HEK293 (cell line): ENCODE results near the gene NISCH.

ENCODE experiments used
- MZF1 ChIP-seq: fragments of 450-650 bp; formaldehyde crosslinking; IDR thresholded peaks from 2 replicates; pipeline ENCODE4 v1.5.1; 2017; ENCODE audit warnings: missing biosample characterization, missing genetic modification characterization, borderline replicate concordance
- PBX3 ChIP-seq: sonication (generic); formaldehyde crosslinking; IDR thresholded peaks from 2 replicates; pipeline ENCODE4 v1.8.1; 2022; ENCODE audit warnings: mild to moderate bottlenecking, moderate library complexity, missing genetic modification reagents
- PRDM10 ChIP-seq: fragments of 450-650 bp; formaldehyde crosslinking; IDR thresholded peaks from 2 replicates; pipeline ENCODE4 v1.5.1; 2016; ENCODE audit warnings: missing biosample characterization, missing genetic modification characterization
- REST ChIP-seq: fragments of 450-650 bp; formaldehyde crosslinking; IDR thresholded peaks from 2 replicates; pipeline ENCODE4 v1.5.1; 2016; ENCODE audit warnings: missing biosample characterization, missing genetic modification characterization
- SCRT1 ChIP-seq: fragments of 450-650 bp; formaldehyde crosslinking; IDR thresholded peaks from 2 replicates; pipeline ENCODE4 v1.5.1; 2016; ENCODE audit warnings: missing biosample characterization, missing genetic modification characterization, borderline replicate concordance
- ZBTB11 ChIP-seq: fragments of 450-650 bp; formaldehyde crosslinking; conservative IDR thresholded peaks from 2 replicates; pipeline ENCODE4 v1.5.1; 2016; ENCODE audit warnings: low read depth, missing biosample characterization, missing genetic modification characterization
- ZBTB17 ChIP-seq: fragments of 450-650 bp; formaldehyde crosslinking; IDR thresholded peaks from 2 replicates; pipeline ENCODE4 v1.5.1; 2016; ENCODE audit warnings: missing biosample characterization, missing genetic modification characterization
- ZEB2 ChIP-seq: fragments of 450-650 bp; formaldehyde crosslinking; IDR thresholded peaks from 2 replicates; pipeline ENCODE4 v1.5.1; 2016; ENCODE audit warnings: missing biosample characterization, missing genetic modification characterization
- ZNF133 ChIP-seq: fragments of 450-650 bp; formaldehyde crosslinking; IDR thresholded peaks from 2 replicates; pipeline ENCODE4 v1.5.1; 2016; ENCODE audit warnings: missing biosample characterization, missing genetic modification characterization
- ZNF157 ChIP-seq: fragments of 450-650 bp; formaldehyde crosslinking; IDR thresholded peaks from 2 replicates; pipeline ENCODE4 v1.5.1; 2016; ENCODE audit warnings: missing biosample characterization, missing genetic modification characterization
- ZNF18 ChIP-seq: fragments of 450-650 bp; formaldehyde crosslinking; IDR thresholded peaks from 2 replicates; pipeline ENCODE4 v1.5.1; 2016; ENCODE audit warnings: missing biosample characterization, missing genetic modification characterization
- ZNF280C ChIP-seq: fragments of 450-650 bp; formaldehyde crosslinking; IDR thresholded peaks from 2 replicates; pipeline ENCODE4 v1.5.1; 2016; ENCODE audit warnings: missing biosample characterization, missing genetic modification characterization
- ZNF426 ChIP-seq: fragments of 450-650 bp; formaldehyde crosslinking; IDR thresholded peaks from 2 replicates; pipeline ENCODE4 v1.5.1; 2017; ENCODE audit warnings: missing biosample characterization, missing genetic modification characterization, mild to moderate bottlenecking, inconsistent platforms, moderate library complexity
- ZNF433 ChIP-seq: fragments of 450-650 bp; formaldehyde crosslinking; IDR thresholded peaks from 2 replicates; pipeline ENCODE4 v1.5.1; 2016; ENCODE audit warnings: missing biosample characterization, missing genetic modification characterization, low read depth
- ZNF529 ChIP-seq: fragments of 450-650 bp; formaldehyde crosslinking; IDR thresholded peaks from 2 replicates; pipeline ENCODE4 v1.5.1; 2017; ENCODE audit warnings: missing genetic modification characterization, missing biosample characterization; ENCODE audit not compliant: insufficient replicate concordance
- ZNF530 ChIP-seq: fragments of 450-650 bp; formaldehyde crosslinking; IDR thresholded peaks from 2 replicates; pipeline ENCODE4 v1.5.1; 2016; ENCODE audit warnings: low read depth, missing biosample characterization, missing genetic modification characterization
- ZNF621 ChIP-seq: fragments of 450-650 bp; formaldehyde crosslinking; IDR thresholded peaks from 2 replicates; pipeline ENCODE4 v1.5.1; 2017; ENCODE audit warnings: missing biosample characterization, missing genetic modification characterization
- ZNF670 ChIP-seq: fragments of 450-650 bp; formaldehyde crosslinking; IDR thresholded peaks from 2 replicates; pipeline ENCODE4 v1.5.1; 2016; ENCODE audit warnings: missing biosample characterization, missing genetic modification characterization, low read depth
- ZNF707 ChIP-seq: fragments of 450-650 bp; formaldehyde crosslinking; IDR thresholded peaks from 2 replicates; pipeline ENCODE4 v1.5.1; 2016; ENCODE audit warnings: missing biosample characterization, missing genetic modification characterization
- TF ChIP-seq, protein P1 (sequence below): fragments of 450-650 bp; formaldehyde crosslinking; IDR thresholded peaks from 2 replicates; pipeline ENCODE4 v1.5.1; 2016; ENCODE audit warnings: missing biosample characterization, missing genetic modification characterization, borderline replicate concordance

Gene NISCH

GRCh38 chr3:52446631-52447511, 8.5 kb upstream of the NISCH start (continued):
- TF ChIP-seq ZNF670 (tag by site-specific recombination) (no peak), ZNF426 (tag by site-specific recombination) (no peak), ZNF707 (tag by site-specific recombination) (no peak), ZEB2 (no peak; the same call in 1 of the 2 replicates), PRDM10 (tag by site-specific recombination) (peak; percentile 91), MZF1 (tag by site-specific recombination) (no peak), REST (no peak), ZNF530 (tag by site-specific recombination) (no peak), PBX3 (no peak), ZNF529 (tag by site-specific recombination) (no peak), ZBTB17 (tag by site-specific recombination) (peak; percentile 74), ZBTB11 (tag by site-specific recombination) (no peak), ZNF133 (tag by site-specific recombination) (no peak), ZNF433 (tag by site-specific recombination) (no peak), ZNF280C (tag by site-specific recombination) (no peak), SCRT1 (tag by site-specific recombination) (no peak), ZNF621 (tag by site-specific recombination) (no peak), ZNF18 (tag by site-specific recombination) (no peak), ZNF157 (no peak)
- TF ChIP-seq, protein P1, sequence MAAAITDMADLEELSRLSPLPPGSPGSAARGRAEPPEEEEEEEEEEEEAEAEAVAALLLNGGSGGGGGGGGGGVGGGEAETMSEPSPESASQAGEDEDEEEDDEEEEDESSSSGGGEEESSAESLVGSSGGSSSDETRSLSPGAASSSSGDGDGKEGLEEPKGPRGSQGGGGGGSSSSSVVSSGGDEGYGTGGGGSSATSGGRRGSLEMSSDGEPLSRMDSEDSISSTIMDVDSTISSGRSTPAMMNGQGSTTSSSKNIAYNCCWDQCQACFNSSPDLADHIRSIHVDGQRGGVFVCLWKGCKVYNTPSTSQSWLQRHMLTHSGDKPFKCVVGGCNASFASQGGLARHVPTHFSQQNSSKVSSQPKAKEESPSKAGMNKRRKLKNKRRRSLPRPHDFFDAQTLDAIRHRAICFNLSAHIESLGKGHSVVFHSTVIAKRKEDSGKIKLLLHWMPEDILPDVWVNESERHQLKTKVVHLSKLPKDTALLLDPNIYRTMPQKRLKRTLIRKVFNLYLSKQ (tag by site-specific recombination): no peak
